Panc1 (cell line): ENCODE data around the gene COL5A2. TPM values are rescaled to one million over a fixed set of nuclear protein-coding genes. Genes with fewer than 3 reads are reported as not detected.

Experiments
- ATAC-seq: fragments of 200-7000 bp; cut with Tn5 transposase; 2 replicates; pipeline ENCODE4 v1.9.1; 2020; ENCODE audit warnings: mild to moderate bottlenecking, moderate library complexity
- BruUV-seq: library from RNA; stranded (reverse); fragments of 400-500 nt; replicated peaks from 2 replicates; lab custom pipeline; 2021; lab: Mats Ljungman, UMichigan
- CTCF ChIA-PET: fragments of 300-600 bp; sonication (Branson Sonifier 250); formaldehyde crosslinking; loops from one replicate; lab custom pipeline; 2022; ENCODE audit warnings: antibody characterized with exemption; lab: Charles Lee
- POLR2A ChIA-PET: fragments of 300-600 bp; sonication (Branson Sonifier 250); formaldehyde crosslinking; loops from one replicate; lab custom pipeline; 2022; ENCODE audit warnings: antibody characterized with exemption; lab: Charles Lee
- DNase-seq: peaks from one replicate; pipeline ENCODE4 v3.0.0-alpha.2; 2010; ENCODE audit warnings: low read depth, low spot score
- H3K27ac ChIP-seq: 2 replicates; pipeline ENCODE4 v1.5.1; 2011; ENCODE audit warnings: mild to moderate bottlenecking, low read length, inconsistent platforms
- H3K27me3 ChIP-seq: fragments of 200-500 bp; sonication (Bioruptor generic); 2 replicates; pipeline ENCODE4 v1.6.0; 2014; ENCODE audit warnings: low read length, inconsistent platforms; ENCODE audit not compliant: control insufficient read depth, insufficient read depth
- H3K36me3 ChIP-seq: fragments of 200-500 bp; sonication (Bioruptor generic); 2 replicates; pipeline ENCODE4 v1.5.1; 2014; ENCODE audit warnings: inconsistent platforms, mild to moderate bottlenecking, low read length, moderate library complexity; ENCODE audit not compliant: control insufficient read depth, insufficient read depth
- H3K4me1 ChIP-seq: 2 replicates; pipeline ENCODE4 v1.5.1; 2011; ENCODE audit warnings: inconsistent platforms, mild to moderate bottlenecking, low read length, moderate library complexity; ENCODE audit not compliant: control insufficient read depth, insufficient read depth
- H3K4me3 ChIP-seq, 2 experiments: 2 replicates each; pipeline ENCODE4 v1.5.1; 2011 to 2012; ENCODE audit warnings: low read depth in 2 of 2, low read length in 2 of 2, mild to moderate bottlenecking in 2 of 2, inconsistent platforms in 1 of 2, moderate library complexity in 1 of 2
- H3K9me3 ChIP-seq: fragments of 200-500 bp; sonication (Bioruptor generic); 2 replicates; pipeline ENCODE4 v1.5.1; 2014; ENCODE audit warnings: low read depth, mild to moderate bottlenecking, inconsistent platforms, low read length, moderate library complexity; ENCODE audit not compliant: control insufficient read depth, insufficient read depth
- POLR2AphosphoS5 ChIP-seq: IDR thresholded peaks from 2 replicates; pipeline ENCODE4 v1.6.1; 2012; ENCODE audit warnings: mild to moderate bottlenecking, low read depth, low read length, moderate library complexity
- SIN3A ChIP-seq: IDR thresholded peaks from 2 replicates; pipeline ENCODE4 v1.6.1; 2012; ENCODE audit warnings: low read depth, mild to moderate bottlenecking, low read length, moderate library complexity, borderline replicate concordance; ENCODE audit not compliant: insufficient read depth
- TCF7L2 ChIP-seq: IDR thresholded peaks from 2 replicates; pipeline ENCODE4 v1.6.1; 2011; ENCODE audit warnings: mild to moderate bottlenecking, low read depth, low read length, inconsistent platforms
- in situ Hi-C: cut with HindIII; loops from 2 replicates; pipeline ENCODE4 v1.10.0; 2016; ENCODE audit warnings: low sequenced_read_pairs, low pct_unique_long_range_greater_than_20kb
- intact Hi-C: fragments of 100-400 bp; cut with micrococcal nuclease; formaldehyde crosslinking; loops from one replicate; pipeline ENCODE4 v1.10.0; 2022; ENCODE audit not compliant: unreplicated experiment
- total RNA-seq: library from RNA; stranded (reverse); gene quantifications from one replicate; pipeline ENCODE4 v1.2.1, GENCODE V29; 2021; ENCODE audit not compliant: unreplicated experiment
- TF ChIP-seq, protein P1 (sequence below), 2 experiments: IDR thresholded peaks; 2 replicates each; pipeline ENCODE4 v1.6.1; 2011 to 2012; ENCODE audit warnings: low read depth in 2 of 2, control low read depth in 1 of 2, low read length in 1 of 2, mild to moderate bottlenecking in 1 of 2, moderate library complexity in 1 of 2; ENCODE audit not compliant: insufficient read depth in 1 of 2
- TF ChIP-seq, protein P2 (sequence below): fragments of 450-650 bp; IDR thresholded peaks from 2 replicates; pipeline ENCODE4 v1.5.1; 2017; ENCODE audit warnings: mild to moderate bottlenecking

The COL5A2 gene
- total RNA-seq, 1 experiment from 2014 or later = 144 TPM

DNA sequence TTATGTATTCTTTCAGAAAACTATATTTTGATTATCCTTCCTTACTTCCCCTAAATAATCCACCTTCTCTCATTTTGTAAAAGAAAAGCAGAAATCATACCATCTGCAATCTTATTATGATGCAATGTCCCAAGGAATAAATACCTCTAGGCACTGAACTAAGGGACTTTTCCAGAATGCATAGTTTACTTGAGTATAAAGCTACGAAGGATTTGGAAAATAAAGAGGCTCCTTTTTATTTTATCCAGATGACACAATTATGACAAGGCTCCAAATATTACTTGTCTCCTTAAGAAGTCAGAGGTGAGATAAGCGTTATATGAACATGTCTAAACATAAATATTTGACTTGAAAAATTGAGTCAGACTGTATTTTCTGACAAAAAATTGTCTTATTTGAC is 133.2 kb downstream of the COL5A2 start:
- CTCF ChIA-PET = no interaction called here
- Histone ChIP-seq H3K9me3 (no peaks in the 10 kb centered on the region), H3K4me1 (no peaks in the 10 kb centered on the region), H3K27me3 (no peaks in the 10 kb centered on the region), H3K4me3 (no peak overlapping the region), H3K27ac (no peak overlapping the region), H3K36me3 (peaks cover 45% of the 10 kb centered on the region)
- no TSS peak for BruUV-seq
- intact Hi-C loops = no loop called here
- ATAC-seq = no peak
- TF ChIP-seq SIN3A (no peak), TCF7L2 (no peak), POLR2AphosphoS5 (no peak)
- TF ChIP-seq, protein P1, sequence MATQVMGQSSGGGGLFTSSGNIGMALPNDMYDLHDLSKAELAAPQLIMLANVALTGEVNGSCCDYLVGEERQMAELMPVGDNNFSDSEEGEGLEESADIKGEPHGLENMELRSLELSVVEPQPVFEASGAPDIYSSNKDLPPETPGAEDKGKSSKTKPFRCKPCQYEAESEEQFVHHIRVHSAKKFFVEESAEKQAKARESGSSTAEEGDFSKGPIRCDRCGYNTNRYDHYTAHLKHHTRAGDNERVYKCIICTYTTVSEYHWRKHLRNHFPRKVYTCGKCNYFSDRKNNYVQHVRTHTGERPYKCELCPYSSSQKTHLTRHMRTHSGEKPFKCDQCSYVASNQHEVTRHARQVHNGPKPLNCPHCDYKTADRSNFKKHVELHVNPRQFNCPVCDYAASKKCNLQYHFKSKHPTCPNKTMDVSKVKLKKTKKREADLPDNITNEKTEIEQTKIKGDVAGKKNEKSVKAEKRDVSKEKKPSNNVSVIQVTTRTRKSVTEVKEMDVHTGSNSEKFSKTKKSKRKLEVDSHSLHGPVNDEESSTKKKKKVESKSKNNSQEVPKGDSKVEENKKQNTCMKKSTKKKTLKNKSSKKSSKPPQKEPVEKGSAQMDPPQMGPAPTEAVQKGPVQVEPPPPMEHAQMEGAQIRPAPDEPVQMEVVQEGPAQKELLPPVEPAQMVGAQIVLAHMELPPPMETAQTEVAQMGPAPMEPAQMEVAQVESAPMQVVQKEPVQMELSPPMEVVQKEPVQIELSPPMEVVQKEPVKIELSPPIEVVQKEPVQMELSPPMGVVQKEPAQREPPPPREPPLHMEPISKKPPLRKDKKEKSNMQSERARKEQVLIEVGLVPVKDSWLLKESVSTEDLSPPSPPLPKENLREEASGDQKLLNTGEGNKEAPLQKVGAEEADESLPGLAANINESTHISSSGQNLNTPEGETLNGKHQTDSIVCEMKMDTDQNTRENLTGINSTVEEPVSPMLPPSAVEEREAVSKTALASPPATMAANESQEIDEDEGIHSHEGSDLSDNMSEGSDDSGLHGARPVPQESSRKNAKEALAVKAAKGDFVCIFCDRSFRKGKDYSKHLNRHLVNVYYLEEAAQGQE (IDR thresholded peaks at IDR 0.05; ENCODE audit: insufficient read depth in 1 of 2, low read depth in 2 of 2, low read length in 1 of 2) = no peak
- TF ChIP-seq, protein P2, sequence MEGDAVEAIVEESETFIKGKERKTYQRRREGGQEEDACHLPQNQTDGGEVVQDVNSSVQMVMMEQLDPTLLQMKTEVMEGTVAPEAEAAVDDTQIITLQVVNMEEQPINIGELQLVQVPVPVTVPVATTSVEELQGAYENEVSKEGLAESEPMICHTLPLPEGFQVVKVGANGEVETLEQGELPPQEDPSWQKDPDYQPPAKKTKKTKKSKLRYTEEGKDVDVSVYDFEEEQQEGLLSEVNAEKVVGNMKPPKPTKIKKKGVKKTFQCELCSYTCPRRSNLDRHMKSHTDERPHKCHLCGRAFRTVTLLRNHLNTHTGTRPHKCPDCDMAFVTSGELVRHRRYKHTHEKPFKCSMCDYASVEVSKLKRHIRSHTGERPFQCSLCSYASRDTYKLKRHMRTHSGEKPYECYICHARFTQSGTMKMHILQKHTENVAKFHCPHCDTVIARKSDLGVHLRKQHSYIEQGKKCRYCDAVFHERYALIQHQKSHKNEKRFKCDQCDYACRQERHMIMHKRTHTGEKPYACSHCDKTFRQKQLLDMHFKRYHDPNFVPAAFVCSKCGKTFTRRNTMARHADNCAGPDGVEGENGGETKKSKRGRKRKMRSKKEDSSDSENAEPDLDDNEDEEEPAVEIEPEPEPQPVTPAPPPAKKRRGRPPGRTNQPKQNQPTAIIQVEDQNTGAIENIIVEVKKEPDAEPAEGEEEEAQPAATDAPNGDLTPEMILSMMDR = no peak
- POLR2A ChIA-PET = no interaction called here
- no peak for DNase-seq
- in situ Hi-C loops = no loop called here

DNA sequence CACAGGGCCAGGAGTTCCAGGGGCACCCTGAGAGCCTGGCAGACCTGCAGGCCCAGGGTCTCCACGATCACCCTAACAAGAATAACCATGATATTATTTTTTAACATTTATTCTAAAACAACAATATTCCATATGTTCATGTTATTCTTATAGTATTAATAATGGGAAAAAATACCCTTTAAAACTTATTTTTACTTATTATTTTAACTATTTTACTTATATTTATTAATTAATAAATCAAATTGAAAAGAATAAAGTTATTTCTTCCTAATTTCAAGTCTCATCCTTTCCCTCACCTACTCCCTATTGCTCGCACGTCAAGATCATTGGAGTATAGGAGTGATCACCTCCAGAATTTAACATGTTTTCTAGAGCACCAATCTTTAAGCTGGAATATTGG is 133.7 kb downstream of the COL5A2 start:
- H3K4me1 ChIP-seq = no peaks in the 10 kb centered on the region
- in situ Hi-C loops = no loop called here
- H3K27ac ChIP-seq = no peak overlapping the region
- ChIA-PET POLR2A (no interaction called here), CTCF (no interaction called here)
- DNase-seq = no peak
- no peaks in the 10 kb centered on the region for H3K27me3 ChIP-seq
- H3K36me3 ChIP-seq = peaks cover 45% of the 10 kb centered on the region
- TF ChIP-seq, protein P2 = no peak
- TF ChIP-seq, protein P1 (IDR thresholded peaks at IDR 0.05; ENCODE audit: insufficient read depth in 1 of 2, low read depth in 2 of 2, low read length in 1 of 2) = no peak
- H3K4me3 ChIP-seq = no peak overlapping the region
- intact Hi-C loops = no loop called here
- no peak for ATAC-seq
- BruUV-seq = no TSS peak
- no peaks in the 10 kb centered on the region for H3K9me3 ChIP-seq
